NCI-H2227 treated with DMSO at 0.1 percent for 48 hours (cell line): ENCODE data around the gene DDAH1.

Source experiments
- DNase-seq: peaks from one replicate; lab custom pipeline; 2025; lab: John Stamatoyannopoulos, UW

Gene DDAH1

DNA sequence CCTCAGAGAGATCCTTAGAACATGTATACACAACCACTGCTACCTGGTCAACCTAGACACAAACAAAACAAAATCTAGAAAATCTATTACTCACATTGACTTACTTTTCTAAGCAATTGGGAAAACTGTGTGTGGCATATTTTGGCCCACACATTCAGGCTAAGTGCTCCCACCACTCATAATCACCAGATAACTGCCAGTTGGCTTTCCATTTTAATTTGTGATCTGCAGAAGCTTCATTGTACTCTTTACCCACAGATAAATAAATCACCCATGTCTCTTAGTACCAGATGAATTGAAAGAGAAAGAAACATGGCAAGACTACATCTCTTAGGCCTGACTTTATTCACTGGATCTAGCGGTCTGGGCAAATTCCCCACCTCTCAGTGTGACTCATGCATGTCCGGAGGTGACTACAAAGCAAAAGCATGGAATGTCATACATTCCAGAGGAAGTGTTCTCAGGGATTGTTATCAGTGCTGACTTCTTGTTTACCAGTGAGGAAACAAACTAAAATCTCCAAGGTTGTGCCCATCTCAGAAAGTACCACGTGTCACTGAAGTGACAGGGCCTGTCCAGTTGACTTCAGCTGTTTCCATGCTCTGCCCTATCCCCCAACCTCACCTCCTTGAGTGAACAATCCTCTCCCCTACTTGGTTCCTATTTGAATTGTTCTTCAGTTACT is 136.1 kb downstream of the DDAH1 start:
- DNase-seq: no peak

GRCh38 chr1:85327759-85328158 is 137.2 kb downstream of the DDAH1 start:
- no peak for DNase-seq

DNA sequence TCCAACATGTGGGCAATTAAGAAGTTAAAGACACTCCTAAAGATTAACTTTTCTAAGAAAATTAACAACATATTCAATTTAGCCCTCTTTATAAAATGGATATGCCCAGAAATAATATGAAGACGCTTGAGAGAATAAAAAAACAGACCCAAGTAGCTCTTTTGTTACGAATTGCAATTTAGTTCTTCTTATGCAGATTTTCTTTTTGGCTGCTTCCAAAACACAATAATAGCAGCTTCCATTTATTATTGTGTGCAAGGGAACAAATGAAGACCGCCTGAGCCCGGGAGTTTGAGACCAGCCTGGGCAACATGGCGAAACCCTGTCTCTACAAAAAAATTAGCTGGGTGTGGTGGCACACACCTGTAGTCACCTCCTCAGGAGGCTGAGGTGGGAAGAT is 138.1 kb downstream of the DDAH1 start:
- DNase-seq: no peak

DNA sequence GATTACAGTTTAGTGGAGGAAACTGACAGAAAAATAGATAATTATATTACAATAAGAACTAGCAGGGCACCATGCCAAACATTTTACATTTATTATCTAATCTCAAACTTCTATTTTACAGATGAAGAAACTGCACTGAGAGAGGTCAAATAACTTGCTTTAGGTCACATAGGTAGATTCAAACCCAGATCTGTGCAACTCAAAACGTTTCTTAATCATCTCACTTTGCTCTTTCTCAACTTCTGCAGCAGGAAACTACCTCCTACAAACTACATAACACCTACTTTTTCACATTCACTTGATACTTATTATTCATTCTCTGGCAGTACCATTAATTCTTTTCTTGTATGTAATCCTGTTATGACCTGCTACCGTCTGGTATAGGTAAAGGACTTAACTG is 138.6 kb downstream of the DDAH1 start:
- no peak for DNase-seq

DNA sequence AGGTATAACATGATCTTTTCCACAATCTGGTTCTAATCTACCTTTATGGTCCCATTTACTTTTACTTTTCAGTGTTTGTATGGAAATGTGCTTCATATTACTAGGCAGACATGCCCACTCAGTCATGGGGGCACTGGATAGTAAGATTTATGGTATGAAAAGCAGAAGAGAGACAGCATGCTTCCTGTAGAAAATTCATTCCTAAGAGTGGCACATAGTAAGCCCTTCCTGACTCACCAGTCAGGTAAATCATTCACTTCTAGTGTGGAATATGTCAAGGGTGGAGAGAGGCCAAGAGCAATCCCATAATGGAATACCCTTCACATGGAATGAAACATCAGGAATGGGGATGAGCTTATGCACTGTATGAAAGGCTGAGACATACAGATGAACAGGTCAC is 139.0 kb downstream of the DDAH1 start:
- no peak for DNase-seq

DNA sequence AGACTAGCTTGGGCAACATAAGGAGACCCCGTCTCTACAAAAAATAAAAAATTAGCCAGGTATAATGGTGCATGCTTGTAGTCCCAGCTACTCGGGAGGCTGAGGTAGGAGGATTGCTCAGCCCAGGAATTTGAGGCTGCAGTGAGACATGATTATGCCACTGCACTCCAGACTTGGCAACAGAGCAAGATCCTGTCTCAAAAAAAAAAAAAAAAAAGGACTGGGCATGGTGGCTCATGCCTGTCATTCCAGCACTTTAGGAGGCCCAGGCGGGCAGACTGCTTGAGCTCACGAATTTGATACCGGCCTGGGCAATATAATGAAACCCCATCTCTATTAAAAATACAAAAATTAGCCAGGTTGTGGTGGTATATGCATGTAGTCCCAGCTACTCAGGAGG is 141.2 kb downstream of the DDAH1 start:
- no peak for DNase-seq

- DNase-seq: no peak
These were observed 142.3 kb downstream of the DDAH1 start for GRCh38 chr1:85322655-85323054.

DNA sequence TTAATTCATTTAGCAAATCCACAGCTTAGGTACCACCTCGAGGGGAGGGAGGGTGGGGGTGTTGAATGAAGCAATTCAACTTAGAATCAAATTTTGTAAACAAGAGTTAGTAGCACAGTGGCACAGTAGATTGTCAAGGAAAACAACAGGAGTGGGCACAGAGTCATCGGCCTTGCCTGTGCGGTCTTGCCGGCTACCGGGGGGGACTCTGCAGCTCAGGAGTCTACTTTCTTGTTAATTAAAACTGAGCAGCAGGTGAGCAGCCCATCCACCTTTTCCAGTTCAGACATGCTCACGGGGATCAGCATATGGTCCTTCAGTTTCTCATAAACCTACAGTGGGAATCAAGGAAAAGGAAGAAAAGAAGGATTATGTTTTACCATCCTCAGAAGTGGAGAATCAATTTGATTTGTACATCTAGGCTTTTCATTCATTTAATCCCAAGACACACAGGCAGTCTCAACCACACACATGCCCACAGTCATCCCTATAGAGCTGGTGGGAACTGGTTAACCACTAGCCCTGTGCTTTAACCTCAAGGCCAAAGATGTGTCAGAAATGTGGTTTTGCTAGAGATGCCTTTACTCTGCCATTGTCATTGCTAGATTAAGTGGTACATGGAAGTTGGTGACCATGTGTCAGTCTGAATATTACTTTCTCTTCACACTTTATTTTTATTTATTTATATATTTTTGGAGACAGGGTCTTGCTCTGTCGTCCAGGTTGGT is 143.6 kb downstream of the DDAH1 start:
- DNase-seq: no peak

DNA sequence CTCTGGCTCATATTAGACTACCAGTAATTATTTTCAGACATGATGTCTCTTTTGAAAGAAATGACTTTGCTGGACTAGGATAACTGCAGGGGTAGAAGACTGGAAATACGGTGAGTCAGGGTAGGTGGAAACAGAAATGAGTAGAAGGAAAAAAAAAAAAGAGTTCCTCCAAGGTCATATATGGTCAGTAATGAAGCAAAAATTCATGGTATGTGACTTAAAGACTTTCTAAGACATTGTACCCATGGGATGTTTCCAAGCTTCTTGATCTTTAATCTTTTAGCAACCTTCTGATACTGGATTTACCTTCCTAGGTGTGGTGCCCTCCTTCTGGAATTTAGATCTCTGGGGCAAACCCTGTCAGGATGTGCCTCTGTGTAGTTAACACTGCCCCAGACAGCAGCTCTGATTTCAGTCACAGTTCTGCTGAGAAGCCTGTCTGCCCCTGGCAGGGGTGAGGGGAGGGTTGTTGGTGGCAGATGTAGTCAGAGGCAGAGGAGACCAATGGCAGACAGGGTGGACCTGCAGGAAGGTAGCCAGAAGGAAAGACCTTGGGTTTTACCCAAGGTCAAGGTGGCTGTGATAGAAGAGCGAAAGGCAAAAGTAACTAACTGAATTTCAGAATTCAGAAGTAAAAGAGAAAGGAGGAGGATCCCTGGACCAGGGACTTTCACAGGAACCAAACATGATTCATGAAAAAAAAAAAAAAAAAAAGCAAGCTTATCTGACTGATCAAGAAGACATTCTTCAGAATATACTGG is 144.4 kb downstream of the DDAH1 start:
- no peak for DNase-seq

DNA sequence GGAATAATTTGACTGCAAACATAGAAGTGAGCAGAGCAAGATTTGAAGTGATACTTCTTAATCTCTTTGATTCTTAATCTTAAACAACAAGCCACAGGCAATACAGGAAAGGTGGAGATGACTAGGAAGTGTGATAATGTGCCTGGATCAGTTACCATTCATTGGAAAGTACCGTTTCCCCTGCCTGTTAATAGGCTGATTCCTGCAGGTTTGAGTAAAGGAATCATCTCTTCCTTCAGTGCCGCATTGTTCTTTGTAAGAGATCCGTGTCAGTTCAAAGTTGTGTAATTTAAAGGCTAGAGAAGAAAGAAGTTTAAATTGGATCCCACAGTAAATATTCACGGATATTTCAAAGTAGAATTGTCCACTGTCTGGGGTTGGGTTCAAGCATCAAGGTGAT is 145.0 kb downstream of the DDAH1 start:
- DNase-seq: no peak

GRCh38 chr1:85319491-85319890 is 145.5 kb downstream of the DDAH1 start:
- no peak for DNase-seq

DNA sequence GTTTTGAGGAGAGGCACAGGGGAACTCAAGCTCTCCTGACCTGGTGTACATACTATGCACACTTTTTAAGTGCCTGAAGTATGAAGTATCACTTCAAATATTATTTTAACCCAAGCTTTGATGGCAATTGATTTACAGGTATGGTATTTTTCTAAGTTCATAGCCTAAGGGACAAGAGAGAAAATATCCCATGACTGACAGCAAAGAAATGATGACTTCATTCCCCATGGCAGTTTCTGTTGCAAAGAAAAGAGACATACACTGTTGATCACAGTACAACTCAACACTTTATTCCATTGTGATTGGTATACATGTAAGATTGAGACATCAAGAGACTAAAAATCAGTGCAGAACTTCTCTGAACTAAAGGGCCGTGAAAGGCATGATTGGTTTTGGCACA is 146.7 kb downstream of the DDAH1 start:
- no peak for DNase-seq

DNA sequence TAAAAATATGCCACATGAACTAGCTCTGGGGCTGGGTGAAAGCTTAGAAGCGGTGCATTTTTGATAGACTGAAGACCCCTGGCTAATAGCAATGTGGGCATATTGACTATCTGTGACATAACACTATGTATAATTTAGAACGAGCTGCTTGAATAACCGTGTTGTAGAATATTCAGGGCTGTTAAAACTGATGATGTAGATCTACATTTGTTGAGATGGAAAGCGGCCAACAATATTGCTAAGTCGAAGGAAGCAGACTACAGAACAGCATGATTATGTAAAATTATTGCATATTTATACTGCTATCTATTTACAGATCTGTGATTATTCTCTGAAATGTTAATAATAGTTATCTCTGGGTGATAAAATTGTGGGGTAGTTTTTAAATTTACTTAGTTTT is 147.4 kb downstream of the DDAH1 start:
- no peak for DNase-seq

- DNase-seq: no peak
These were observed 148.6 kb downstream of the DDAH1 start for GRCh38 chr1:85316321-85316720.

GRCh38 chr1:85315789-85316188 is 149.2 kb downstream of the DDAH1 start:
- DNase-seq: no peak

- no peak for DNase-seq
These were observed 150.2 kb downstream of the DDAH1 start for GRCh38 chr1:85314726-85315125.

DNA sequence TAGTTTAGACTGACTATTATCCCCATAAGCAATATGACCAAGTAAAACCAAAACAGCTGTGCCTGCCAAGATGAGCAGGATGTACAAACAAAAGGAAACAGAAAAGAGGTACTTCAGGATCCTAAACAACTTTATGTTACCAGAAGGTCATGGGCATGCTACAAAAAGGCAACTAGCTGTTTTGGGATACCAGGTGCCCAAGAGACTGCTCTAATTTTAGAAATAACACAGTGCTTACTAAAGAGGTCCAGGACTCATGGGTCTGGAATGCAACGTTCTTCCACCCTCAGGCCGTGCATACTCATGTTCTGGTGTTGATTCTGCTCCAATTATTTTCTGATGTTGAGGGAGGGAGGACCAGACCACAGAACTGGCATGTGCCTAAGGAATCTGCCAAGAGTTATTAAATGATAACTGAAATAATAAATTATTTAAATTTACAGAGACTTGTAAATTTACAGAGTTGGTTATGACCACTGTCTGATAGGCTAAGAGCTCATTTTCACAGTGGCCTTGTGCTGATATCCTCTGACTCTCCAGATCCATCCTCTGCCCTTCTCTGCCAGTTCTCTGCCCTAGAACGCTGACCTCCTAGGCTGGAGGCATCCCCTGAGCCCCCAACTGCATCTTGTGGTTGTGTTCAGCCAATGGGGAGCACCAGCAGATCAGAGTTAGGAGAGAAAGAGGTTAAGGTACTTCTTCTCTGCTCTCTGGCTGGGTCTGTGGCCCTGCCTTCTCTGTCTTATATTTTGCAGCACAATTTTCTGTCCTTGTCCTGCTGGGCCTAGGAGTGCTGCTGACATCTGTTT is 150.9 kb downstream of the DDAH1 start:
- DNase-seq: no peak

DNA sequence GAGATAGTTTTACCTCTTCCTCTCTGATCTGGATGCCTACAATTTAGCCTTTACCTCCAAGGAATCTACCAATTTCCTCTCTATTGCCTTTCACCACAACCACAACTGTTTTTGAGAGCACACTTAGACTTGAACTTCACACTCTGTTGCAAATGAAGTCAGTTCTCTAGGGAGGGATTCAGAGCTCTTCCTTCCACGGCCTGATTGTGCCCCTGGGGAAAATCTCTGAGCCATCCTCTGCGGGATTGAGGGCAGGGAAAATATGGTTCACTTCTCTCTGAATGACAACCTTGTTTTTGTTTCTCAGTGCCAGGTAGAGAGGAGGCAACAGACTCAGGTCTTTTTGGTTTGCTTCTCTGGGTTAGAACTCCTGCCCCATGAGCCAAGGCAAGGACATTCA is 153.1 kb downstream of the DDAH1 start:
- no peak for DNase-seq

GRCh38 chr1:85308833-85309350 is 156.1 kb downstream of the DDAH1 start:
- DNase-seq: no peak

DNA sequence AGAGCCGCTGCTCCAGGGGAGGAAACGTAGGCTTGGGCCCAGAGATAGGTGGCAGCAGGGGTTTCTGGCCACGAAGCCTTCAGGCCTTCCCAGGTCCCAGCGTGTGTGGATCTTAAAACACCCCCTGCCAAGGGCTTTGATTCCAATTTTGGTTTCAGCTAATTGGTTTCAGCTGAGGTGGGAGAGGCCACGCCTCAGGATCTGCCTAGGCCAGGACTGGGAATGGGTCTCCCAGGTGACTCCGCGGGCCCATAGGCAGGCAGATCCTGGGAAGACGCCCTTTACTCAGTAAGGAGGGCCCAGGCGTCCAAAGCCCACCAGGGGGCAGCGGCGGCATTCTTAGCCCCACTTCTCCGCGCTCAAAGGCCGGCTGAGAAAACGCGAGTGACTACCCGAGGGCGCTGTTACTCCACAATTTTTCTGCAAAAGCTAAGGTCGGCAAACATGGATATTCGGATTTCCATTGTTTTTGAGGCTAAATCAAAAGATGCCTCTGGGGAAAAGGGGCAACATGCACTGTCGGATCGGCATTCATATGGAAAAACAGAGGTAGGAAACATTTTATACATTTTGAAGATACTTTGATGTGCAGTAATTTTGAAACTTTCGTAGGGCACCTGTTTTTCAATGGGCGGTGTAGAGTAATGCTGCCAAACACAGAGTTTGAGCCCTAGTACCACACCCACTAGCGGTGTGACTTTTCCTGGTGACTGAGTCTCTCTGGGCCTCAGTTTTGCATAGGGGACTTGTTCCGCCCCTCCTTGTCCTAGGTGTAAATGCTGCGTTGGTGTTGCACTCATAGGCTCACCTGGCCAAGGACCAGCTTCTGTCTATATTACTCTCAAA is 156.7 kb downstream of the DDAH1 start:
- peak; percentile 43 for DNase-seq

DNA sequence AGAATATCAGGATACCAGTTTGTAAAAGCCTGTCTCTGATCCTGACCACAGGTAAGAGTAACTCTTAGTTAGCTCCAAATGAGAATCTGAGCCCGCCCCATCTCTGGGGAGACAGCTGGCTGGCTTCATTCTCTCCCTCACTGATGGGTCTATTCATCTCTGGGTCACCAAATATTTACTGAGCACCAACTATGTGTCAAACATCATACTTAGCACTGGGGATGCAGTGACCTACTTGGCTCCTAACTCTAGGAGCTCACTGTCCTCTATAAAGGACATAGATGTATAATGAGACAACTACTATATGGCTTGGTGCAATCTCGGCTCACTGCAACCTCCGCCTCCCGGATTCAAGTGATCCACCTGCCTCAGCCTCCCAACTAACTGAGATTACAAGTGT is 158.7 kb downstream of the DDAH1 start:
- no peak for DNase-seq
